D721Med (cell line): ENCODE results near the gene ADCY7.

Experiments used
- DNase-seq: peaks from one replicate; pipeline ENCODE4 v3.0.0; 2011; ENCODE audit warnings: low spot score; ENCODE audit not compliant: insufficient read length
- FAIRE-seq: peaks from 2 replicates; lab custom pipeline; 2011; peaks lifted over from hg19 to GRCh38; lab: Jason Lieb, UNC
- TF ChIP-seq, protein P1 (sequence below): IDR thresholded peaks from 2 replicates; pipeline ENCODE4 v1.5.1; 2012; ENCODE audit warnings: mild to moderate bottlenecking, control low read depth; ENCODE audit not compliant: insufficient read depth; ENCODE audit errors: missing control alignments

The ADCY7 gene

DNA sequence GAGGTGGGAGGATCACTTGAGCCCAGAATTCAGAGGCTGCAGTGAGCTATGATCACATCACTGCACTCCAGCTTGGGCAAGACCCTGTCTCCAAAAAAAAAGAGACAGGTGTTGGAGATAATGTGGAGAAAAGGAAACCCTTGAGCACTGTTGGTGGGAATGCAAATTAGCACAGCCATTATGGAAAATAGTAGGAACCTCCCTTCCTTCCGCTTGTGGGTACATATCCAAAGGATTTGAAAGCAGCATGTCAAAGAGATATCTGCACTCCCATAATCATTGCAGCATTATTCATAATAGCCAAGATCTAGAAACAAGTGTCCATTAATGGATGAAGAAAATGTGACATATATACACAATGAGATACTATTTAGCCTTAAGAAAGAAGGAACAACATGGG is 9.7 kb upstream of the ADCY7 start:
- DNase-seq (no peak), FAIRE-seq (no peak)

DNA sequence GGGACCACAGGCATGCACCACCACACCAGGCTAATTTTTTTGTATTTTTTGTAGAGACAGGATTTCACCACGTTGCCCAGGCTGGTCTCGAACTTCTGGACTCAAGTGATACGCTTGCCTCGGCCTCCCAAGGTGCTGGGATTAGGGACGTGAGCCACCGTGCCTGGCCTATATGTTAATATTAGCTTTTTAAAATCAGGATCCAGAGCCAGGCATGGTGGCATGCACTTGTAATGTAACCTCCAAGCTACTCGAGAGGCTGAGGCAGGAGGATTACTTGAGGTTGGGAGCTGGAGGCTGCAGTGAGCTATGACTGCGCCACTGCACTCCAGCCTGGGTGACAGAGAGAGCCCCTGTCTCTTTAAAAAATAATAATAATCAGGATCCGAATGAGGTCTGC is 8.5 kb upstream of the ADCY7 start:
- FAIRE-seq: no peak
- DNase-seq: no peak
- TF ChIP-seq, protein P1, sequence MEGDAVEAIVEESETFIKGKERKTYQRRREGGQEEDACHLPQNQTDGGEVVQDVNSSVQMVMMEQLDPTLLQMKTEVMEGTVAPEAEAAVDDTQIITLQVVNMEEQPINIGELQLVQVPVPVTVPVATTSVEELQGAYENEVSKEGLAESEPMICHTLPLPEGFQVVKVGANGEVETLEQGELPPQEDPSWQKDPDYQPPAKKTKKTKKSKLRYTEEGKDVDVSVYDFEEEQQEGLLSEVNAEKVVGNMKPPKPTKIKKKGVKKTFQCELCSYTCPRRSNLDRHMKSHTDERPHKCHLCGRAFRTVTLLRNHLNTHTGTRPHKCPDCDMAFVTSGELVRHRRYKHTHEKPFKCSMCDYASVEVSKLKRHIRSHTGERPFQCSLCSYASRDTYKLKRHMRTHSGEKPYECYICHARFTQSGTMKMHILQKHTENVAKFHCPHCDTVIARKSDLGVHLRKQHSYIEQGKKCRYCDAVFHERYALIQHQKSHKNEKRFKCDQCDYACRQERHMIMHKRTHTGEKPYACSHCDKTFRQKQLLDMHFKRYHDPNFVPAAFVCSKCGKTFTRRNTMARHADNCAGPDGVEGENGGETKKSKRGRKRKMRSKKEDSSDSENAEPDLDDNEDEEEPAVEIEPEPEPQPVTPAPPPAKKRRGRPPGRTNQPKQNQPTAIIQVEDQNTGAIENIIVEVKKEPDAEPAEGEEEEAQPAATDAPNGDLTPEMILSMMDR: no peak

More for the DNA sequence above, 9.7 kb upstream of the ADCY7 start:
- TF ChIP-seq, protein P1: no peak

DNA sequence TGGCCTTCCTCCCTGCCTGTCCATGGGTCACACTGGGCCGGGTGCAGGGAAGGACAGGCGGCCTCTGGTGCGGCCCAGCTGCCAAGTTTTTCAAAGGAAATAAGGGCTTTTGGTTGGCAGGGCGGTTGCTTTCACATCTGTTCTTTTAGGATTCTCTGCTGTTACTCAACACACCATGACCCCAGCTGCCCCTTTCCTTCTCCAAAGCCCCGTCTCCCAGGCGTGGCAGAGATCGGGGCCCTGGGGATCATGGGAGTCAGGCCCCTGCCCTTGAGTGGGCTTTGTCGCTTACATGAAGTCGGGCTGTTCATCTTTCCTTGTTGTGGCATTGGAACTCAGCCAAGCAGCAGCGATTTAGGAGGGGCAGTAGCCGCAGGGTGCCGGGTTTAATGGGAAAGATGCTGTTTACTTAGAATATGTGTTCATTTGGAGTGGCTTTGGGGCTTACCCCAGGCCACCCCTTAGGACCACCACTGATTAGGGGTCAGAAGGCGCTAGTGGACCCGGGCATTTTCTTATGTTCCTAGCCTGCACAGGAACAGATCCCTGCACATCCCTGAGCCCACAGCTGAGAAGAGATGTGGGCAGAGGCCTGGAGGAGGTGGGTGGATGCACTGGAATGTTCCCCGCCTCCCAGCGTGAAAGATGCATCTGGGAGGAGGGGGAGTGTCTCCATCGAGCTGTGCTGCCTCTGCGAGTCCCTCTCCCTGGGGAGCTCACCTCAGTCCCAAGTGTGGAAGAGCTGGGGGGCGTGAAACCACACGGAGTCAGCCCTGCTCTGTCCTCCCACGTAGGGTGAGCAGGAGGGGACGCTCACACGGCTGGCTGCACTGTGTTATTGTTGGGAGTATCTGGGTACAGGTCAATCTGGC is 6.8 kb upstream of the ADCY7 start:
- TF ChIP-seq, protein P1: no peak
- no peak for FAIRE-seq
- DNase-seq: no peak

DNA sequence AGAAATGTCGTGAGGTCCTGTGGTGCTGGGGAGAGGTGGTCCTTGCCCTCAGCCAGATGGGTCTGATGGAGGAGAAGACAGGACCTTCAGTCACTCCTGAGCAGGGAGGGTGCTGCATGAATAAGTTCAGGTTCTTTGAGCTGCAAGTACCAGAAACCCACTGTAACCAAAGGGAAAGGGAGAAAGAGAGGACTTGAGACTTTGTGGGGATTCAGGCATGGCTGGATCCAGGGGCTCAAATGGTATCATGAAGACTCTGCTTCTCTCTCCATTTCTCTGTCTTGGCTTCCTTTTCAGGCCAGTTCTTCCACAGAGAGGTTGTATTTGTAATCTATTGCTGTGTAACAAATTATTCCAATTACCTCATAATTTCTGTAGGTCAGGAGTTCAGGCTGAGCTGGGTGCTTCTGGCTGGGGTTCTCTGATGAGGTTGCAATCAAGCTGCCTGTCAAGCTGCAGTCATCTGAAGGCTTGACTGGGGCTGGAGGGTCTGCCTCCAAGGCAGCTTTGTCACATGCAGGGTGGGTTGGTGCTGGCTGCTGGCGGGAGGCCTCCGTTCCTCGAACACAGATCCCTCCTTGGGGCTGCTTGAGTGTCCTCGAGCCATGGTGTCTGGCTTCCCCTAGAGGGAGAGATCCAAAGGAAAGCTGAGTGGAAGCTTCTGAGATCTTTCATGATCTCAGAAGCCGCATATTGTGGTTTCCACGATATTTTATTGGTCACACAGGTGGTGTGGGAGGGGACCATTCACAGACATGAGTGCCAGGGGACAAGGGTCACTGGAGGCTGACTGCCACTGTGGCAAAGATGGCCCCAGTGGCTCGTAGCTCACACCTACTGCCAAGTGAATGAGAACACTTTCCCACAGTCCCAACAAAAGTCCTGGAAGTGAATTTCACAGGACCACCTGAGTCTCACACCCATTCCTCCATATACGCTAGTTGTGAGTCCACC is 5.9 kb upstream of the ADCY7 start:
- DNase-seq: no peak
- FAIRE-seq: no peak
- TF ChIP-seq, protein P1: no peak

DNA sequence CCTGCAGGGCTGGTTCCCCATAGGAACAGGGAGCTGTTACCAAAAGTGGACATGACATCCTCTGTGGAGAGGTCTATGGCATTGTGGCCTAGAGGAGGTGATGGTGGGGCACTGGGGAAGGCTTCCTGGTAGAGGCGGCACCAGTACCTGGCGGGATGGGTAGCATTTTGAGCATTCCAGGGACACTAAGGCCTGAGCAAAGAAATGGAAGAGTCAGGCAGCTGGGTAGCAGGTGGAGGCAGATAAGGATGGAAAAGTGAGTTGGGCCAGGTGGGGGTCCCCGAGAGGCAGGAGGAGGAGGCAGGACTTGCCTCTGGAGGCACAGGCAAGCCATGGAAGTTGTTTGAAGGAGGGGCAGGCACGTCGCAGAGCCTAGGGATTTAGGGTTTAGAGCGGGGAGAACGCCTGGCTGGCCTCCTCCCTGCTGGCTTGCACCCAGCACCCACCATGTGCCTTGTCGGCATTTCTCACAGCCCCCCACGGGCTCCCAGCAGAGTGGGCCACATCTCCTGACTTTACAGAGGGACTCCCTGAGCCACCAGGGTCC is 5.1 kb upstream of the ADCY7 start:
- TF ChIP-seq, protein P1: no peak
- no peak for FAIRE-seq
- no peak for DNase-seq

DNA sequence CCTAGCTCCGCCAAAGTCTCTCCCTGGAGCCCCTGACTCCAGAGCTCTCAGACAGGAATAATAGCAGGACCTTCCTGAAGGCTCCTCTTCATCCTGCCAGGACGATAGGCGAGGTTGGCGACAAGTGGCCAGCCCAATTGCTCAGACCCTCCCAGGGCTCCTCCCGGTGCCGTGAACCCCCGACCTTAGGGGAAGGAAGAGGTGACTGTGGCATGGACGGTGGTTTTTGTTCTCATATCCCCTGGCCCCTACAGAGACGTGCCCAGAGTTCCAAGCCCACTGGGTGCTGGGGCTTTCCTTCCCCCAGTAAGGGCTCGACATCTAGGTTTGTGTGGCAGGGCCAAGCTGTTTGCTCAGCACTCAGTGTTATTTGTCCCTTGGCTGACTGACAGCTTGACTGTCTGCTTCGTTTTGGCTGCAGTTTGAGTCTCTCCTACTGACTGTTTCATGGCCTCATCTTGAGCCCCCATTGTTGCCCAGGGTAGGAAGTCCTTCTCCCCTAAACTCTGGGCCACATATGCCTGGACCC is 4.6 kb upstream of the ADCY7 start:
- FAIRE-seq (no peak), DNase-seq (no peak)
- TF ChIP-seq, protein P1: no peak
